Skin epidermis (tissue), 12 donors: ENCODE data around the gene H3-3A.
A peak's percentile ranks its signal among the peaks of the same experiment; 100 is the strongest.
"Not testable (repeated sequence)": the region's sequence is repeated elsewhere in the genome, so short reads cannot be mapped to it uniquely, and the experiment has no call there.

Experiments
- H3K27ac ChIP-seq, 21 experiments: fragments of 200-600 bp; sonication (generic) in 11 of 21; one replicate each; pipeline ENCODE4 v1.5.0; 2020; ENCODE audit warnings: mild to moderate bottlenecking in 3 of 21, inconsistent platforms in 2 of 21, moderate library complexity in 2 of 21
- H3K4me3 ChIP-seq, 7 experiments: fragments of 200-600 bp; sonication (generic) in 2 of 7; one replicate each; pipeline ENCODE4 v1.5.0; 2020; ENCODE audit warnings: inconsistent platforms in 2 of 7, mild to moderate bottlenecking in 2 of 7, moderate library complexity in 1 of 7

The H3-3A gene

GRCh38 chr1:226078374-226078773 lies 15.9 kb downstream of the H3-3A start:
- Histone ChIP-seq H3K4me3 (no peak overlapping the region), H3K27ac (no peak overlapping the region)

GRCh38 chr1:226082587-226082917 lies 20.0 kb downstream of the H3-3A start:
- H3K27ac ChIP-seq, result peak overlapping the region in 11 of 21 experiments; percentile 41 to 79 (median 63)
- H3K4me3 ChIP-seq, result peak overlapping the region; percentile 46 to 77 (median 58)

- peak overlapping the region in 18 of 21 experiments; percentile 15 to 79 (median 54) for H3K27ac ChIP-seq
- peak overlapping the region; percentile 46 to 77 (median 58) for H3K4me3 ChIP-seq
Observed at GRCh38 chr1:226082959-226083301, 20.4 kb downstream of the H3-3A start.

DNA sequence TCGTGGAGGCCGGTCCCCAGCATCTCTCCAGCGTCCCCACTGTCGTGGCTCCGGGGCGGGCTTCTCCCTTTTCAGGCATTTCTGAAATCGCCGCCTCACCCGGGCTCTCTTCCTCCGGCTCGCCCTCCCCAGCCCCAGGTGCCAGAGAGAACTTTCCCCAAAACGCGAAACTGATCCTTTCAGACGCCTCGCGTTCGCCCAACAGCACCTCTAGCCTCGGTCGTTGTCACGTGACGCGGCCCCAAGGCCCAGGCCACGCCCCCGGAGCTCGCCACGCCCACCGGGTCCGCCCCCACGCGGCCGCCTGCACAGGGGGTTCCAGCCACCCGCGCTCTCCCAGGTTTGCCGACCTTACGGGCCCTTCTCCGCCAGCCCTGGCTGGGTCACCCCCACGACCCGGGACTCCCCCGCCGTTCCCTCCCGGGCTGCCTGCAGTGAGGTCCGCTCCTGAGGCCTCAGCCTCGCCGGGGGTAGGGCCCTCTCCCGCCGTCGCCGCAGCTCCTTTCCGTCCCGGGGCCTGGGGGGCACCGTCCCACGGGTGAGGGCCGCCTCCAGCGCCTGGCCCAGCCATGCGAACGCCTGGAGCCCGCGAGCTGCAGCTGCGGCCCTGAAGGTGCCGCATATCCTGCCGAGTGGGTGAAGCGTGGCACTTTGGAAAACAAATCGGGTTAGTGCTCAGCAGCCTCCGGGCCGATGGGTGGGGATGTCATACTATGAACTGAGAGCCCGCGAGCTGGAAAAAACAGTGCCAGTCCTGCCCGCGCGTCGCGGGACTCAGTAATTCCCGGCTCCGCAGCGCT lies 21.0 kb downstream of the H3-3A start:
- Histone ChIP-seq H3K4me3 (peak overlapping the region; percentile 46 to 77 (median 58)), H3K27ac (peak overlapping the region in 19 of 21 experiments; percentile 15 to 79 (median 54))

GRCh38 chr1:226085675-226086285 lies 23.3 kb downstream of the H3-3A start:
- H3K27ac ChIP-seq, result no peak overlapping the region
- H3K4me3 ChIP-seq, result no peak overlapping the region

GRCh38 chr1:226086776-226087175 lies 24.3 kb downstream of the H3-3A start:
- Histone ChIP-seq H3K27ac (no peak overlapping the region), H3K4me3 (no peak overlapping the region)

DNA sequence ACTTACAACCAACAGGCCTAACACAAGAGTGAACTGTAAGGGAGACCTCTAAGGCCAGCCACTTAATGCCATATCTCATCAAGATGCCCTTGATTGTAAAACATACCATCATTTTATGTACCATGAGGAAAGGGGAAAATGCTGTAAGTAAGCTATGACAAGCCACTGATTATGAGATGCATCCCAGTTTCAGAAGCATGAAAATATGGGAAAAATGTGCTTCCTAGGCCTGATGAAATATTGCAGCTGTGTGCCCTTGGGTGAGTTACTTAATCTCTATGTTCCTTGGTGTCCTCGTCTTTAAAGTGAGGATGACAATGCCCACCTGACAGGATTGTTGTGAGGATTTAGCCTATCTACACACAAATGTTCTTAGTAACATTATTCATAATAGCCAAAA lies 28.9 kb downstream of the H3-3A start:
- no peak overlapping the region for H3K27ac ChIP-seq
- H3K4me3 ChIP-seq, result no peak overlapping the region

- not testable (repeated sequence) for H3K4me3 ChIP-seq, H3K27ac ChIP-seq
Observed at GRCh38 chr1:226092048-226092820, 29.7 kb downstream of the H3-3A start.

GRCh38 chr1:226092965-226093364 lies 30.4 kb downstream of the H3-3A start:
- Histone ChIP-seq H3K27ac (no peak overlapping the region), H3K4me3 (no peak overlapping the region)

DNA sequence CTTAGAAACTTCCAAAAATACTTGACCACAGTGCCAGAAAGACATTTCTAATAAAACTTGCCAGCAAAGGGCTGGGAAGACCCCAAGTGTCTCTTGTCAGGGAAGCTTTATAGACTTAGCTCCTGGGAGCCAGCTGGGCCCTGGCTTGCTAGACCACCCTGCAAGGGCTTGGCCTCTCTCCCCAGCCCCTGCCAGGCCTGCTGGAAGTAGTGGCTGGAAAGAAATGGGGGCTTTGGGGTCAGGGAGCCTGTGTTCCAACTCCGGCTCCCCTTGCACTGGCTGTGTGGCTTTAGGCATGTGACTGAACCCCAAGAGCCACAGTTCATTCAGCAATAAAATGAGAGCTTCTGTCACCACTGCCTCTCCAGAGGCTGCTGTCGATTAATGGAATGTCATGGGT lies 31.1 kb downstream of the H3-3A start:
- Histone ChIP-seq H3K27ac (no peak overlapping the region), H3K4me3 (no peak overlapping the region)

GRCh38 chr1:226094451-226094850 lies 31.9 kb downstream of the H3-3A start:
- Histone ChIP-seq H3K4me3 (no peak overlapping the region), H3K27ac (no peak overlapping the region)

- H3K4me3 ChIP-seq, result no peak overlapping the region
- no peak overlapping the region for H3K27ac ChIP-seq
Observed at GRCh38 chr1:226095286-226095685, 32.8 kb downstream of the H3-3A start.

DNA sequence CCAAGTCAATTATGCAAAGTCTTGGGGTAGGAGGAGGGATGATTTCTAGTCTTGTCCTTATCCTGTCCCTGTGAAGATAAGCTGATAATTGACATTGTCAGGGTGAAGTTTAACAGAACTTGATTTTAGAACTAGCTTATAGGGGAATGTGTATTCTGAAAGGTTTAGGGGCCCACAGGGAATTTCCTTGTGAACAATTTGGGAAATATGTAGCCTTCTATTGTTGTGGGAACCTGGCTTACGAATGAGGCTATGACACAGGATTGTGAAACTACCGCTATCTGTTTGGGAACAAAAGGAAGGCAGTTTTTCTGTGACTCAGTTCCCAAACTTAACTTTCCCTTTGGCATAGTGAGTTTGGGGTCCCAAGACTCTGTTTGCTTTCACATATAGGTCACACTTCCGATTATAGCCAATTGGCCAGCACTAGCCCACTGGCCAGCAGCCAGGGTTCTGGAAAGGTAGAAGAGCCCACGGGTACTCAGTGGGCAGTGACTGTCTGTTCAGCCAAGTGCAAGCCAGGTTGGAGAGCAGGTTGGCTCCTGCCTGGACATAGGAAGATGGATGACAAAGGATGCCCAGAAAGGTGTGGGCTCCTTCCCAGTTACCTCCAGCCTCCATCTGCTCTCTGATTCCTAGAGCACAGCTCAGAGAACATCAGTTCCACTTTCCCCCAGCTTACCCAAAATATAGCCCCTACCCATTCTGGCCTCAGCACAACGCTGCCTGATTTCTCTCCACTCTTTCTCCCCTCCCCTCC lies 35.5 kb downstream of the H3-3A start:
- peak overlapping the region in 2 of 21 experiments; percentile 6 to 55 for H3K27ac ChIP-seq
- no peak overlapping the region for H3K4me3 ChIP-seq

DNA sequence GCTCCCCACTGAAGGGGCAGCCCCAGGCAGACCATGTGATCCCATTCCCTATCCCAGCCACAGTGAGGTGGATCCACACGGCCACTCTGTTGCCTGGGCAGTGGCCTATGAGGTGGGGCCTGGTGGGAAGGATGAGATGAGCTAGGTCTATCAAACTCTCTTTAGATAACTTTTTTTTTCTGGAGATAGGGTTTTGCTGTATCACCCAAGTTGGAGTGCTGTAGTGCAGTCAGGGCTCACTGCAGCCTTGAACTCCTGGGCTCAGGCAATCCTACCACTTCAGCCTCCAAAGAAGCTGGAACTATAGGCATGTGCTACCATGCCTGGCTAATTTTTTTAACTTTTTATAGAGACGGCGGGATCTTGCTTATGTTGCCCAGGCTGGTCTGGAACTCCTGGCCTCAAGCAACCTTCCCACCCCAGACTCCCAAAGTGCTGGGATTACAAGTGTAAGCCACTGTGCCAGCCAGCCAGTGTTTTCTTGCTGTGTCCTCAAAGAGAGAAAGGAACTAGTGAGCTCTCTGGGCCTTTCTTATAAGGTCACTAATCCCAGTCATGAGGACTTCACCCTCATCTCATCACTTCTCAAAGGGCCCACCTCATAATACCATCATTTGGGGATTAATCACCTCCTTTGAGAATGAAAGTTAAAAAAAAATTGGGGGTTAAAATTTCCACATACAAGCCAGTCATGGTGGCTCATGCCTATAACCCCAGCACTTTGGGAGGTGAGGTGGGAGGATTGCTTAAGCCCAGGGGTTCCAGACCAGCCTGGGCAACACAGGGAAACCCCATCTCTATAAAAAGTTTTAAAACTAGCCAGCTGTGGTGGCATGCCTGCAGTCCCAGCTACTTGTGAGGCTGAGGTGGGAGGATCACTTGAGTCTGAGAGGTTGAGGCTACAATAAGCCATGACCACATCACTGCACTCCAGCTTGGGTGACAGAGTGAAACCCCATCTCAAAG lies 36.6 kb downstream of the H3-3A start:
- Histone ChIP-seq H3K27ac (peak overlapping the region in 2 of 21 experiments; percentile 13 to 55), H3K4me3 (no peak overlapping the region)

DNA sequence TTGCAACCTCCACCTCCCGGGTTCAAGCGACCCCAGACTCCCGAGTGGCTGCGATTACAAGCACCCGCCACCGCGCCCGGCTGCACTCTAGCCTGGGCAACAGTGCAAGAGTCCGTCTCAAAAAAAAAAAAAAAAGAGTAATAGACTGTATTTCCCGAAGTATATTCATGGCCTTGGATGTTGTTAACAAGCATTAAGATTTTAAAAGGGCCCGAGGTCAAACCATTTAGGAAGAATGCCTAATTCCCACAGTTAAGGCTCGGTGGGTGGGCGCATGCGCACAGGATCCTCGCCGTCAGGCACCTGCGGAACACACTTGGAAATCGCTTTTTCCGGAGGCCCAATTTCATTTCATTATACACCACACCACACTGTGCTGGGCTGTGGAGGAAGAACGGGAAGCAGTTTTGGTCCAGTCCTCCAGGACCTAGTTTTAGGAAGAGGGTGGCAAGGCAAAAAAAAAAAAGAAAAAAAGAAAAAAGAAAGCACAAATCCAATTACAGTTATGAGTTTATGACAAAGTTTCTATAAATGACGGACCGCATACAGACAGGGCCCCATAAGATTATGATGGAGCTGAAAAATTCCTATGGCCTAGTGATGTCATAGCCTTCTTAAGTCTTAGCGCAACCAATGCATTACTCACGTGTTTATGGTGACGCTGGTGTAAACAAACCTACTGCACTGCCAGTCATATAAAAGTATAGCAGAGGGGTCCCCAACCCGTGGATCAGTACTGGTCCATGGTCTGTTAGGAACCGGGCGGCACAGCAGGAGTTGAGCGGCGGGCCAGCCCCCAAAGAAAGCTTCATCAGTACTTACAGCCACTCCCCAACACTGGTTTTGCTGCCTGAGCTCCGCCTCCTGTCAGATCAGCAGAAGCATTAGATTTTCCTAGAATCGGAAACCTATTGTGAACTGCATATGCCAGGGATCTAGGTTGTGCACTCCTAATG lies 38.2 kb downstream of the H3-3A start:
- H3K27ac ChIP-seq, result peak overlapping the region in 3 of 21 experiments; percentile 26 to 43 (median 34)
- H3K4me3 ChIP-seq, result peak overlapping the region; percentile 12 to 48 (median 27)

DNA sequence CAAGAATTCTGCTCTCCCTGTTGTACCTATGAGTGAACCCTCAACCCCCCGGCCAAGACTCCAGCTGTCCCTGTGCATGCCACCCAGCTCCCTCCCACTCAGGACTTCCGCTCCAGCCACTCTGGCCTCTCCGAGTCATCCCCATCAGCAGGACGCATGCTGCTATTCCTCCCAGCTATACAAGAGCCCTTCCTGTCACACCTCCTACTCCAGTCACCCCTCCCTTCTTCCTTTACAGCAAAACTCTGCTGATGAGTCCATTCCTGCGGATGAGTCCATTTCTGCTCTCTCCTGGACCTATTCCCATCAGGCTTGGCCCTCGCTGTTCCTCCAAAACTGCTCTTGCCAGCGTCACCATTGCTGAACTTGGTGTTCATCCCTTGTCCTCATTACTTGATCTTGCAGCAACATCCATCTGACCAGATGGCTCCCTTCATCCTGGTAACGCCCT lies 42.2 kb downstream of the H3-3A start:
- Histone ChIP-seq H3K27ac (no peak overlapping the region), H3K4me3 (no peak overlapping the region)
